Esophagus (tissue), 2 donors: Measurements from ENCODE around the gene OPN5. TPM values are rescaled to one million over a fixed set of nuclear protein-coding genes. Genes with fewer than 3 reads are reported as not detected.

Experiments
- H3K27ac ChIP-seq, 2 donors: one replicate each; pipeline ENCODE4 v1.5.1; 2013; ENCODE audit warnings: low read depth in 2 of 2, mild to moderate bottlenecking in 2 of 2, inconsistent platforms in 1 of 2, low read length in 1 of 2, moderate library complexity in 1 of 2
- H3K27me3 ChIP-seq, 2 donors: one replicate each; pipeline ENCODE4 v1.6.1; 2013; ENCODE audit warnings: low read length in 2 of 2, control low read depth in 1 of 2, mild to moderate bottlenecking in 1 of 2; ENCODE audit not compliant: insufficient read depth in 2 of 2, control insufficient read depth in 1 of 2
- H3K36me3 ChIP-seq, 2 donors: one replicate each; pipeline ENCODE4 v1.6.1; 2013; ENCODE audit warnings: low read length in 1 of 2; ENCODE audit not compliant: control insufficient read depth in 2 of 2, insufficient read depth in 2 of 2
- H3K4me1 ChIP-seq, 2 donors: one replicate each; pipeline ENCODE4 v1.6.1; 2013; ENCODE audit warnings: low read length in 1 of 2; ENCODE audit not compliant: control insufficient read depth in 2 of 2, insufficient read depth in 2 of 2
- H3K4me3 ChIP-seq, 2 donors: one replicate each; pipeline ENCODE4 v1.5.1; 2013; ENCODE audit warnings: low read length in 2 of 2, mild to moderate bottlenecking in 2 of 2, low read depth in 1 of 2, moderate library complexity in 1 of 2
- H3K9me3 ChIP-seq, 2 donors: one replicate each; pipeline ENCODE4 v1.6.1; 2013; ENCODE audit warnings: mild to moderate bottlenecking in 2 of 2, low read depth in 1 of 2, low read length in 1 of 2, moderate library complexity in 1 of 2; ENCODE audit not compliant: control insufficient read depth in 2 of 2, insufficient read depth in 1 of 2
- WGBS, 2 donors: extraction: QIAGEN DNeasy Blood & Tissue Kit; methylation state at CpG; one replicate each; pipeline ENCODE4 v1.1.7; 2013; 5-methylcytosine and 5-hydroxymethylcytosine counted together
- polyA plus RNA-seq, 2 donors: library from polyadenylated mRNA; stranded (reverse); fragments of 200-250 nt; gene quantifications; one replicate each; pipeline ENCODE4 v1.2.3, GENCODE V29; 2013
- donor health status: healthy with polysubstance abuse.
- donor health status: Bipolar disorder and iron deficiency.

Gene OPN5
- polyA plus RNA-seq, 2 donors = not detected

DNA sequence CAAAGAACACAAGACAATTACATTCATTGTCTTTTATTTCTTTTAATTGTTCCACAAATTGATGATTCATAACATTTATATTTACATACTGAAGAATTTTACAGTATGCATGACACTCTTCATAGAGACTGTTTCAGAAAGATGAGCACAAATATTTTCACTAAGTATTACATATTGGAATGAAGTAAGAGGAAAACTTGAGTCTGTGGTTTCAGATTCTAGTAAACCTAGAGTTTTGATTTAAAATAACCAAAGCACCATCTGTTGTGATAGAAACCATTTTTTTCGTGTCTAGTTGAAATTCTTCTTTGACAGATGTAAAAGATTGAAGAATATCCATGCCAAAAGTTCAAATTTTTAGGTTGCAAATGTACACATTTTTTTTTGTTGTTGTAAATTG, 32.1 kb upstream of the OPN5 start:
- H3K36me3 ChIP-seq = no peaks in the 10 kb centered on the region
- H3K9me3 ChIP-seq = no peaks in the 10 kb centered on the region
- no peak overlapping the region for H3K27ac ChIP-seq
- no peaks in the 10 kb centered on the region for H3K27me3 ChIP-seq
- H3K4me3 ChIP-seq = no peak overlapping the region
- WGBS, 2 donors = 42 to 58% methylated on average over 1 of the region's 1 CpG
- H3K4me1 ChIP-seq = no peaks in the 10 kb centered on the region

DNA sequence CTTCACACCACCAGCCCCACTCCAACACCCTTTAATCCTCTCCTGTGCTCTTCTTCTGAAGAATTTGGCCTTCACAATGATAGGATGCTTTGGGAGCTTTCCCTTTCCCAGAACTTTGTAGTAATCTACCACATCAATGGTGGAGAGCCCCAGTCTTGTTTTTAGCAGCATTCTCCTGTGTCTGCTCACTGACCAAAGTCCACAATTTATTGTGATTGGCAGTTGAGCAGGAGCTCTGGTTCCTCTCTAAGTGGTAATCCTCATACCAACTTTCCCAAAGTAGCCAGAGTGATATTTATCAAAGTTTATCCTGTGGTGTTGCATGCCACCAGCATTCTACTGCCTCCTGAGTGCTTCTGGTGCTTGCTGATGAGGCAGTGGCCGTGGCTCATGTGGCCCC, 29.0 kb upstream of the OPN5 start:
- no peak overlapping the region for H3K27ac ChIP-seq
- no peaks in the 10 kb centered on the region for H3K27me3 ChIP-seq
- H3K9me3 ChIP-seq = no peaks in the 10 kb centered on the region
- WGBS, 2 donors = 65 to 74% methylated on average over 1 of the region's 1 CpG
- no peaks in the 10 kb centered on the region for H3K4me1 ChIP-seq
- no peaks in the 10 kb centered on the region for H3K36me3 ChIP-seq
- no peak overlapping the region for H3K4me3 ChIP-seq

DNA sequence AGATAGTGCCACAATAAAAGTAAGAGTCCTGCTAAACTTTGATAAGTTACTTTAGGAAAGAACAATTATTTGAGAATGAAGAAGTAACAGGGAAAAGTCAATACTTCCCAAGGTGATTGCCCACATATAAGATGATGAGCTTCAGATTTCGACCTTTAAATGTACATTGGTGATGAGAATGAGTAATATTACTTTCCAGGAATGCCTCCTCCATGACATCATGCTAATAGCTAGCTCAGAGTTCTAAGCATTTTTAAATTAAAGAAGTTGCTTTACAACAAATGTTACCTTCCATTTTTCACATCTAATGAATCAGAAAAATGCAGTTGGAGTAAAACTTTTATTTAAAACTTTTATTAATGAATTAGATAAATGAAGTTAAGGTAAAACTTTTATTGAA, 22.5 kb upstream of the OPN5 start:
- H3K4me3 ChIP-seq = no peak overlapping the region
- WGBS, 2 donors = 39 to 66% methylated on average over 1 of the region's 1 CpG

DNA sequence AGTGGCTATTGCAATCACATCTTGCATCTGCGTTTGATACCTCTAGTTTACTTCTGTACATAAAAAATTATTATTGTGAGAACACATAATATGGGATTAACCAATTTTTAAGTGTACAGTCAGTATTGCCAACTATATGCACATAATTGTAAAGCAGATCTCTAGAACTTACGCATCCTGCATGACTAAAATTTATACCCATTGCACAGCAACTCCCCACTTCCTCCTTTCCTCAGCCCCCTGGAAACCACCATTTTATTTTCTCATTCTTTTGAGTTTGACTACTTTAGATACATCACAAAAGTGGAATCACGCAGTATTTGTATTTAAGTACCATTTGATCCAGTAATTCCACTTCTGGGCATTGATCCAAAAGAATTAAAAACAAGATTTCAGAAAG, 19.3 kb upstream of the OPN5 start:
- 62 to 73% methylated on average over 3 of the region's 3 CpGs for WGBS, 2 donors
- no peak overlapping the region for H3K27ac ChIP-seq
- H3K9me3 ChIP-seq = no peaks in the 10 kb centered on the region
- no peaks in the 10 kb centered on the region for H3K36me3 ChIP-seq
- H3K4me3 ChIP-seq = no peak overlapping the region
- no peaks in the 10 kb centered on the region for H3K27me3 ChIP-seq
- H3K4me1 ChIP-seq = no peaks in the 10 kb centered on the region

More for the DNA sequence above, 22.5 kb upstream of the OPN5 start:
- Histone ChIP-seq H3K9me3 (no peaks in the 10 kb centered on the region), H3K27ac (no peak overlapping the region), H3K27me3 (no peaks in the 10 kb centered on the region), H3K4me1 (no peaks in the 10 kb centered on the region), H3K36me3 (no peaks in the 10 kb centered on the region)

DNA sequence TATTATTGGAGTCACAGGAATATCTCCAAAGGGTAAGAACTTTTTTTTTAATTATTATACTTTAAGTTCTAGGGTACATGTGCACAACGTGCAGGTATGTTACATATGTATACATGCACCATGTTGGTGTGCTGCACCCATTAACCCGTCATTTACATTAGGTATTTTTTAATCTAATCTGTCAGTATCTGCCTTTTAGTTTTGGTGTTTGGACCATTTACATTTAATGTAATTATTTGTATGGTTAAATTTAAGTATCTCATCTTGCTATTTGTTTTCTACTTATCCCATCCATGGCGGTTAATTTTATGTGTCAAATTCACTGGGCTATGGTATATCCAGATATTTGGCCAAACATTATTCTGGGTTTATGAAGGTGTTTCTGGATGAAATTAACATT, 15.4 kb upstream of the OPN5 start:
- WGBS, 2 donors = 92% methylated on average over 3 of the region's 3 CpGs

DNA sequence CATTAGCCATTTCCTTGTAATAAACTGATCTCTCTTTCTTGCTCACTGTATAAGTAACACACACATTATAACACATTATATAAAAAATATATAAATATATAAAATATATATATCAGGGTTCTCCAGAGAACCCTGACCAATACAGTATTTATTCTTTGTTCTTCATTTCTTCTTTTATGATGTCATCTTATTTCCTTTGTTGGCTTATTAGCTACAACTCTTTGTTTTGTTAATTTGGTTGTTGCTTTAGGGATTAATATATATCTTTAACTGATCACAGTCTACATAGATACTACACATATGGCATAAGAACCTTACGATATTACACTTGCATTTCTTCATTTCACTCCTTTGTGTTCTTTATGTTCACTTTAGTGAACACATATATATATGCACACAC, 14.7 kb upstream of the OPN5 start:
- H3K9me3 ChIP-seq = no peaks in the 10 kb centered on the region
- H3K27me3 ChIP-seq = no peaks in the 10 kb centered on the region
- 0 to 41% methylated on average over 1 of the region's 1 CpG for WGBS, 2 donors
- H3K27ac ChIP-seq = no peak overlapping the region
- H3K4me1 ChIP-seq = no peaks in the 10 kb centered on the region
- H3K36me3 ChIP-seq = no peaks in the 10 kb centered on the region
- H3K4me3 ChIP-seq = no peak overlapping the region

More for the DNA sequence above, 15.4 kb upstream of the OPN5 start:
- no peaks in the 10 kb centered on the region for H3K27me3 ChIP-seq
- H3K36me3 ChIP-seq = no peaks in the 10 kb centered on the region
- no peak overlapping the region for H3K4me3 ChIP-seq
- no peak overlapping the region for H3K27ac ChIP-seq
- H3K4me1 ChIP-seq = no peaks in the 10 kb centered on the region
- H3K9me3 ChIP-seq = no peaks in the 10 kb centered on the region

DNA sequence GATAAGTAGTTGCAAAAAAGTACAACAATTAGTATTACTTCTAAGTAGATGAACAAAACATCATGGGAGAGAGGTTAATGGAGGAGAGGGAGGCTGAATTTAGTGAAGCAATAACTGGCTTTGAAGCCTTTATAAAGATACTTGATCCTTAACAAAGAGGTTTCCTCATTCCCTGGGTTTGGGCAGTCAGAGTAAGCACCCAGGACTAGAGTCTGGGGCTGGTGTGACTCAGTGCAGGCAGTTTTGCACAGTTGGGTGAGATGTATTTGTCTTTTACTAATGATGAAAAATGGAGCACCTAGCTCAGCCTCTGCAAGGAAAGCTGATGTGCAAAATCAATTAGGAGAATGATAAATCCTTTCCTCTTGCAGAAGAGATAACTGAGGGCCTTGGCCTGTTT, 11.8 kb upstream of the OPN5 start:
- H3K27me3 ChIP-seq = no peaks in the 10 kb centered on the region
- no peaks in the 10 kb centered on the region for H3K9me3 ChIP-seq
- H3K4me1 ChIP-seq = no peaks in the 10 kb centered on the region
- no peaks in the 10 kb centered on the region for H3K36me3 ChIP-seq
- H3K4me3 ChIP-seq = no peak overlapping the region
- no peak overlapping the region for H3K27ac ChIP-seq

DNA sequence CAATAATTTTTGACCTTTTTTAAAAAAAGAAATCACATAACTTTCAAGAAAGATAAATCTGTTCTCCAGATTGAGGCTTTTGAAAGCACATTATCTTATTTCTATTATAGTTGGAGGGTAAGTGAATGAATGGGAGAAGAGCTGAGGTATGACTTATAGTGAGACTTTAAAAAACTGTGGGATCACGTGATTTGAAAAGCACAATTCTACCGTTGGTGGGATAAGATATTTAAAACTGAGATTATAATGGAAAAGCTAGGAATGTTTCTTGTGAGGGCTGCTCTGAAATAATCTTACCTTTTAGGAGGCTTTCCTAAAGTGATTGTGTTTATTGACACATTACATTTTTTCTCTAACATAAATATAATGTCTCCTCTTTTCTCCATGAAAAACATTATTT, 9.5 kb upstream of the OPN5 start:
- Histone ChIP-seq H3K4me3 (no peak overlapping the region), H3K9me3 (no peaks in the 10 kb centered on the region), H3K4me1 (no peaks in the 10 kb centered on the region), H3K27ac (no peak overlapping the region), H3K36me3 (no peaks in the 10 kb centered on the region), H3K27me3 (no peaks in the 10 kb centered on the region)
- WGBS, 2 donors = 76 to 77% methylated on average over 2 of the region's 2 CpGs

DNA sequence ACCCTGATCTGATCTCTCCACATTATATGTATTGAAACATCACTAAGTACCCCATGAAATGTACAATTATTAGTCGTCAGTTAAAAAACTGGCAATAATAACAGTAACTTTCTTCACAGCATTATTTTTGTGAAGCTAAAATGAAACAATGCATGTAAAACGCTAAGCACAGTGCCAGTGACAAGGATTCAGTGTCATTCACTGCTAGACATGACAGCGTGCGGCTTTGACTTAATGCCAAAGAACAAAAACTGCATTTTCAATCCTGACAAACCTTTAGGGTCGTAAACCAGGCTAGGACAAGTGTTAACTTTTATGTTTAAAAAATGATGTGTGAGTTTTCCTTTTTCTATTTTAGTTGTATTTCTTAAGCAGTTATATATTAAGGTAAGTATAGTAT, 8.8 kb upstream of the OPN5 start:
- Histone ChIP-seq H3K36me3 (no peaks in the 10 kb centered on the region), H3K9me3 (no peaks in the 10 kb centered on the region), H3K4me3 (no peak overlapping the region), H3K27ac (no peak overlapping the region), H3K4me1 (no peaks in the 10 kb centered on the region), H3K27me3 (no peaks in the 10 kb centered on the region)
- 79 to 80% methylated on average over 5 of the region's 5 CpGs for WGBS, 2 donors

DNA sequence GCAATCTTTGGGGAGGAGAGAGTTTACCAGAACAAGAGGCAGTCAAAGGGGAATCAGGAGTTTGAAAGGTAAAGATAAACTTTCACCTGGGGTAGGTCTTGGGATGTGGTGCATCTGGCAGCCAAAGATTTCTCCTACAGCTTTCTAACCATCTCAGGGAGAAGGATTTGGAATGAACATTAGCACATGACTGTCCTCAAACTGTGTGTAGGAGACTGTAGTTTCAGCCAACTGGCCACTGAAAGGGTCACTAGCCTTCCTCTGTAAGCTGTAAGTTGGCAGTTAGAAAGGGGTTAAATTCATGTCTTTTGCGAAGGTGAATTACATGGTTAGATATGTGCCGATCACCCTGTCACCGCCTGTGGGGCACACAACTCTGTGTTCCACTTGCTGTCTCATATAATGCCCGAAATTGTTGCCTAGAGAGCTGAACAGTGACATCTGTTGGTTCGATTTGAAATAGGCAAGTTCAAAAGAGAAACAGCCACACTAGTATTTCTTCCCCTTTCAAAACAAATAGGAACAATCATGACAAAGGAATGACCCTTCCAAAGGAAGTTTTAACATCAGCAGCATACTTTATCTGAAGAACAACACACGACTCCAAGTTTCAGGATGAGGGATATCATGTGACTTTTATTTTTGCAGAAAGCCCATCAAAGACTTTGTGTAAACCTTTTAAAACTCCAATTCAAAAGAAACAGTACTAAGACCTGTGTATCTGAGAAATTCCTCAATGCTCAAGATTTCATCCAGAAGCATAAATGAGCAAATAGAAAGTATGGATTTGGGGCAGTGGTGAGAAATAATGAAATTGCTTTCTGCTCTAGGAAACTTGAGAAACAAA, 1.1 kb upstream of the OPN5 start:
- WGBS, 2 donors = 1 to 2% methylated on average over 6 of the region's 6 CpGs
- Histone ChIP-seq H3K4me3 (no peak overlapping the region), H3K9me3 (no peaks in the 10 kb centered on the region), H3K36me3 (no peaks in the 10 kb centered on the region), H3K4me1 (no peaks in the 10 kb centered on the region), H3K27me3 (no peaks in the 10 kb centered on the region), H3K27ac (no peak overlapping the region)
